ENCODE data around the gene LRRC51.
"Not testable (repeated sequence)": the region's sequence is repeated elsewhere in the genome, so short reads cannot be mapped to it uniquely, and the experiment has no call there.

LRRC51 gene

GRCh38 chr11:72111300-72112142 lies 30.9 kb downstream of the LRRC51 start:
- no peak for DNase-seq (ENCODE audit: low read depth)

- DNase-seq (ENCODE audit: low read depth) = peak; percentile 97
Measured at GRCh38 chr11:72112143-72112977, 31.7 kb downstream of the LRRC51 start, which contains the start of gene ANAPC15. Gene ANAPC15, minus strand, starts transcription at chr11:72112695. Its CDS starts 1,419 bp downstream, at chr11:72111276.

- DNase-seq (ENCODE audit: low read depth) = no peak
Measured at GRCh38 chr11:72112978-72113808, 32.5 kb downstream of the LRRC51 start.

GRCh38 chr11:72114570-72114969 lies 33.9 kb downstream of the LRRC51 start:
- no peak for DNase-seq (ENCODE audit: low read depth)

- no peak for DNase-seq (ENCODE audit: low read depth)
Measured at GRCh38 chr11:72116019-72116755, 35.5 kb downstream of the LRRC51 start.

GRCh38 chr11:72119198-72119597 lies 38.5 kb downstream of the LRRC51 start:
- DNase-seq (ENCODE audit: low read depth) = no peak

- DNase-seq (ENCODE audit: low read depth) = no peak
Measured at GRCh38 chr11:72120930-72121329, 40.3 kb downstream of the LRRC51 start.

- DNase-seq (ENCODE audit: low read depth) = no peak
Measured at GRCh38 chr11:72122607-72123006, 42.0 kb downstream of the LRRC51 start.

GRCh38 chr11:72123117-72123653 lies 42.5 kb downstream of the LRRC51 start:
- DNase-seq (ENCODE audit: low read depth) = no peak

GRCh38 chr11:72124046-72124445 lies 43.4 kb downstream of the LRRC51 start:
- no peak for DNase-seq (ENCODE audit: low read depth)

- DNase-seq (ENCODE audit: low read depth) = no peak
Measured at GRCh38 chr11:72125956-72126355, 45.3 kb downstream of the LRRC51 start.

GRCh38 chr11:72127923-72128322 lies 47.3 kb downstream of the LRRC51 start:
- DNase-seq (ENCODE audit: low read depth) = no peak

- no peak for DNase-seq (ENCODE audit: low read depth)
Measured at GRCh38 chr11:72129381-72129780, 48.7 kb downstream of the LRRC51 start.

- DNase-seq (ENCODE audit: low read depth) = no peak
Measured at GRCh38 chr11:72132646-72133045, 52.0 kb downstream of the LRRC51 start.

- not testable (repeated sequence) for DNase-seq (ENCODE audit: low read depth)
Measured at GRCh38 chr11:72135473-72135872, 54.8 kb downstream of the LRRC51 start, which contains the start of gene FOLR3. Gene FOLR3, plus strand, starts transcription at chr11:72135725. Its CDS starts 228 bp downstream, at chr11:72135953.

GRCh38 chr11:72135891-72136683 lies 55.4 kb downstream of the LRRC51 start:
- DNase-seq (ENCODE audit: low read depth) = no peak

- DNase-seq (ENCODE audit: low read depth) = no peak
Measured at GRCh38 chr11:72136684-72137262, 56.1 kb downstream of the LRRC51 start.

GRCh38 chr11:72138821-72139390 lies 58.3 kb downstream of the LRRC51 start:
- no peak for DNase-seq (ENCODE audit: low read depth)

- DNase-seq (ENCODE audit: low read depth) = no peak
Measured at GRCh38 chr11:72139500-72139899, 58.9 kb downstream of the LRRC51 start.

All from stimulated activated CD8-positive, alpha-beta memory T cell treated with anti-CD3 and anti-CD28 coated beads, Interleukin-12 subunit alpha, Interleukin-12 subunit beta, amount 100 ng/mL, for 1 hour (primary cell).